Measurements from ENCODE around the gene KCND2. TPM values are rescaled to one million over a fixed set of nuclear protein-coding genes. Genes with fewer than 3 reads are reported as not detected.
"Not testable (repeated sequence)": the region's sequence is repeated elsewhere in the genome, so short reads cannot be mapped to it uniquely, and the experiment has no call there.

Gene KCND2
- total RNA-seq, 2 experiments from 2014 or later, result not detected

- no peak for DNase-seq
- Mint-ChIP-seq H3K4me3 (no peak overlapping the region), H3K36me3 (ENCODE audit: low read depth) (no peaks in the 10 kb centered on the region), H3K4me1 (no peaks in the 10 kb centered on the region), H3K9me3 (no peaks in the 10 kb centered on the region), H3K27ac (no peak overlapping the region), H3K27me3 (peaks cover 1% of the 10 kb centered on the region)
- ChIA-PET POLR2A (no interaction called here), CTCF (no interaction called here)
These were observed 497.2 kb downstream of the KCND2 start for GRCh38 chr7:120770206-120770605.

DNA sequence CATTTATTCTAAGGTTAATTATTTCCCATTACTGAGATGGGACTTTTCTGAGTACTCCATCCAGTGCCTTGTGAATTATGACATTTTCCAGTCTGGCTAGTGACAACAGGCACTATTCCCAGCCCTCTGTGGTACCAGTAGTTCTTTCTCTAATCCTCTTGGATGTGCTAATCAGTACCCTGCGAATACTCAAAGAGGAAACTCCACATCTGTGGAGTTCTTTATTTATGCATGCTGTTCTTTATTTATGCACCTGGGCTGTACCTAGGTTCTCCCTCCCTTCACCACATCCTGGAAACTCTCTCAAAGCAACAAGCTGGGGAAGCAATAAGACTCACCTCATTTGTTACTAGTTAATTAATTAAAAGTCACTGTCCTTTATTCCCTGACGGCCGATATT is 501.5 kb downstream of the KCND2 start:
- no peak for DNase-seq
- CTCF ChIA-PET, result no interaction called here
- POLR2A ChIA-PET, result no interaction called here
- H3K9me3 Mint-ChIP-seq, result no peaks in the 10 kb centered on the region
- H3K4me3 Mint-ChIP-seq, result no peak overlapping the region
- no peak overlapping the region for H3K27ac Mint-ChIP-seq
- peaks cover 1% of the 10 kb centered on the region for H3K27me3 Mint-ChIP-seq
- no peaks in the 10 kb centered on the region for H3K36me3 Mint-ChIP-seq (ENCODE audit: low read depth)
- no peaks in the 10 kb centered on the region for H3K4me1 Mint-ChIP-seq

- Mint-ChIP-seq H3K36me3 (ENCODE audit: low read depth) (no peaks in the 10 kb centered on the region), H3K27ac (no peak overlapping the region), H3K4me3 (no peak overlapping the region), H3K27me3 (peaks cover 1% of the 10 kb centered on the region), H3K9me3 (no peaks in the 10 kb centered on the region), H3K4me1 (no peaks in the 10 kb centered on the region)
- DNase-seq, result no peak
- CTCF ChIA-PET, result no interaction called here
- POLR2A ChIA-PET, result no interaction called here
These were observed 502.8 kb downstream of the KCND2 start for GRCh38 chr7:120775755-120776154.

DNA sequence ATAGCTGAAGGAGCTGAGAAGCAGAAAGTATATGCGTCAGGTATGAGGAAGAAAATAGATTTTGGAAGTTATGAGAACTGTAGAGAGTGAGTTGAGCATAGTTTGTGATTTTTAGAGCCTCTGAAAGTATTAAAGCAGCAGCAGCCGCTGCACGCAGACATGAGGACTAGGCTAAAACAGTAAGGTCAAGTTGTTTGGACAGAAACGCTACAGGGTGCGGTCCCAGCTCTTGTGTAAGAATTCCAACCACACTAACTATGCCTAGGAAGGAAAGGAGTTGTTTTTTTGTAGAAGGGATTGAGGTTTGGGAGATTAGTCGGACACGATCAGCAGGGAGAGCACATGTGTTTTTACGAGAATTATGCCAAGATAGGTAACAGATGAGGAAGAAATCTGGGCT is 506.1 kb downstream of the KCND2 start:
- H3K4me3 Mint-ChIP-seq; H3K36me3 Mint-ChIP-seq (ENCODE audit: low read depth); CTCF ChIA-PET; H3K27me3 Mint-ChIP-seq; POLR2A ChIA-PET; H3K27ac Mint-ChIP-seq; H3K9me3 Mint-ChIP-seq; H3K4me1 Mint-ChIP-seq; DNase-seq: not testable (repeated sequence)

- H3K27me3 Mint-ChIP-seq; DNase-seq; H3K36me3 Mint-ChIP-seq (ENCODE audit: low read depth); POLR2A ChIA-PET; H3K4me3 Mint-ChIP-seq; H3K4me1 Mint-ChIP-seq; H3K27ac Mint-ChIP-seq; H3K9me3 Mint-ChIP-seq; CTCF ChIA-PET: not testable (repeated sequence)
These were observed 507.5 kb downstream of the KCND2 start for GRCh38 chr7:120780451-120780850.

DNA sequence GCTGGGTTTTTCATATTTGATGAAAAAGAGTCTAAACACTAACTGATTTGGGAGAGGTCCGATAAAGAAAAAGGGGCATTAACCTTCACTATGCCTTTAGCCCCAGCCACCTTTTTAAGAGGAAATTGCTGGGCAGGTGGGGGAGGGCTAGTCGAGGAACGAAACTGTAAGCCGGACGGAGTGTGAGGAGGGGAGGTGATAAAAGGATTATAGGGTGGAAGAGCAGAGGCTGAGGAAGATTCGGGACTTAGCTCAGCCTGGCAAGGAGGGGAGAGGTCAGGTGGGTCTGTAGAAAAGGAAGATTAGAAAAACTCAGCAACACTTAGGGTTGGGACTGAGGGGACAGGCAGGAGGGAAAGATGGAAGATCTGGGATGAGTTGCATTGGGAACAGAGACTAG is 508.0 kb downstream of the KCND2 start:
- Mint-ChIP-seq H3K27ac (no peak overlapping the region), H3K27me3 (no peaks in the 10 kb centered on the region), H3K4me1 (no peaks in the 10 kb centered on the region), H3K9me3 (no peaks in the 10 kb centered on the region), H3K4me3 (no peak overlapping the region), H3K36me3 (ENCODE audit: low read depth) (no peaks in the 10 kb centered on the region)
- ChIA-PET POLR2A (no interaction called here), CTCF (no interaction called here)
- DNase-seq, result no peak

DNA sequence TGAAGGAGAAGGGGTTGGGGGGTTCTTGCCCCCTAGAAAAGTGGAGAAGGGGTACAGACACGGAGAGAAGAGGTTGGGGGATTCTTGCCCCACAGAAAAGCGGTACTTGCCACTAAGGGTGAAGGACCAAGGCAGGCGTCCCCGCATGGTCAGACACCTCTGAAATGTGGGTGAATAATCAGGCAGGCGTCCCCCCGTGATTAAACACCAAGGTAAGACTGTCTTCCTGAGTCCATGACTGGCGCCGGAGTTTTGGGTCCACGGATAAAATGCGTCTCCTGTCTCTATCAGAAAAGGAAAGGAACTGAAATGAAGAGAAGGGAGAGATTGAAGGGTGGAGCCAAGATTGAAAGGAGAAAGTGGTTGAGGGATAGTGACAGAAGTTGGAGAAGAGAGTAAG is 508.9 kb downstream of the KCND2 start:
- H3K27ac Mint-ChIP-seq; POLR2A ChIA-PET; H3K4me3 Mint-ChIP-seq; H3K36me3 Mint-ChIP-seq (ENCODE audit: low read depth); CTCF ChIA-PET; DNase-seq; H3K9me3 Mint-ChIP-seq; H3K4me1 Mint-ChIP-seq; H3K27me3 Mint-ChIP-seq: not testable (repeated sequence)

GRCh38 chr7:120783273-120783672 is 510.3 kb downstream of the KCND2 start:
- Mint-ChIP-seq H3K9me3 (no peaks in the 10 kb centered on the region), H3K36me3 (ENCODE audit: low read depth) (no peaks in the 10 kb centered on the region), H3K4me3 (no peak overlapping the region), H3K4me1 (no peaks in the 10 kb centered on the region), H3K27ac (no peak overlapping the region), H3K27me3 (no peaks in the 10 kb centered on the region)
- CTCF ChIA-PET, result interaction anchor here (1.2 kb wide), 1 partner anchor 9 kb away, joined by 7 read pairs; no protein-coding TSS in a partner anchor
- POLR2A ChIA-PET, result no interaction called here
- DNase-seq, result no peak

- no peaks in the 10 kb centered on the region for H3K9me3 Mint-ChIP-seq
- H3K27me3 Mint-ChIP-seq, result no peaks in the 10 kb centered on the region
- CTCF ChIA-PET, result interaction anchor here (1.2 kb wide), 1 partner anchor 8 kb away, joined by 7 read pairs; no protein-coding TSS in a partner anchor
These were observed 510.7 kb downstream of the KCND2 start for GRCh38 chr7:120783721-120784120.

DNA sequence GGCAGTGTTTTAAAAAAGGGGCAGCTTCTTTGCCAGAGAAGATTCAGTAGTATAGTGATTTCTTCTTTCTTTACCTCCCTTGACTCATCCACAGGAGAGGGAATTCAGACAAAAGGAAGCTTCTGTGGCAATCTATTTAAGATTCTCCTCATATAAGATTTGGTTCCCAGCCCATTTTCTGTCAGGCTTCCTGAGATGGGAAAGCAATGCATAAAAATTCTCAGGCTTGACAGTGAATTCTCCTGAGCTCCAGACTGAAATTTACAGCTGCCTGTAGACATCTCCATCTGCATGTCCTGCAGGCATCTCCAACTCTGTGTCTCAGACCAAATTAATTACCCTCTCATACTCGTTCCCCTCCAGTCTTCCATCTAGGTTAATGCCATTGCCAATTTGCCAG is 512.1 kb downstream of the KCND2 start:
- POLR2A ChIA-PET, result no interaction called here
- no peak overlapping the region for H3K27ac Mint-ChIP-seq
- no peak for DNase-seq

More at GRCh38 chr7:120783721-120784120, 510.7 kb downstream of the KCND2 start:
- no peaks in the 10 kb centered on the region for H3K4me1 Mint-ChIP-seq
- H3K27ac Mint-ChIP-seq, result no peak overlapping the region
- no peaks in the 10 kb centered on the region for H3K36me3 Mint-ChIP-seq (ENCODE audit: low read depth)
- no peak overlapping the region for H3K4me3 Mint-ChIP-seq
- no peak for DNase-seq
- POLR2A ChIA-PET, result no interaction called here

GRCh38 chr7:120792091-120792860 is 519.3 kb downstream of the KCND2 start:
- no peaks in the 10 kb centered on the region for H3K36me3 Mint-ChIP-seq (ENCODE audit: low read depth)
- POLR2A ChIA-PET, result no interaction called here

More for the DNA sequence above, 512.1 kb downstream of the KCND2 start:
- Mint-ChIP-seq H3K9me3 (no peaks in the 10 kb centered on the region), H3K4me3 (no peak overlapping the region), H3K27me3 (peaks cover under 1% of the 10 kb centered on the region), H3K36me3 (ENCODE audit: low read depth) (no peaks in the 10 kb centered on the region), H3K4me1 (no peaks in the 10 kb centered on the region)
- CTCF ChIA-PET, result no interaction called here

DNA sequence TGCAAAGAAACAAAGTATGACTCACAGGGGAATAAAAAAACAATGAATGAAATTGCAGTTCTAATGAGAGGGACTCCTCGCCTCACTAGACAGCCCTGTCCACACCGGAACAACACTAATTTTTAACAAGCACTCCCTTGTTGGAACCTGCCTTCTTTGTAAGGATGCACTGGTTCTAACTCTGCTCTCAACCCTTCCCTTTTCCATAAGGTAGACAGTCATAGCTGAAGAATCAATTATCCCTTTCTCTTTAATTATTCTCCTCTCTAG is 519.8 kb downstream of the KCND2 start:
- Mint-ChIP-seq H3K4me1 (no peaks in the 10 kb centered on the region), H3K9me3 (no peaks in the 10 kb centered on the region), H3K27ac (no peak overlapping the region), H3K4me3 (no peak overlapping the region), H3K36me3 (ENCODE audit: low read depth) (no peaks in the 10 kb centered on the region), H3K27me3 (peaks cover 5% of the 10 kb centered on the region)
- no peak for DNase-seq
- ChIA-PET CTCF (interaction anchor here (0.8 to 2.3 kb wide), 11 partner anchors 9 to 316 kb away, joined by 3 to 19 read pairs (median 6); partner anchors contain the start of genes ING3 and TSPAN12), POLR2A (no interaction called here)

More at GRCh38 chr7:120792091-120792860, 519.3 kb downstream of the KCND2 start:
- Mint-ChIP-seq H3K27ac (no peak overlapping the region), H3K27me3 (peaks cover 5% of the 10 kb centered on the region), H3K9me3 (no peaks in the 10 kb centered on the region), H3K4me3 (no peak overlapping the region), H3K4me1 (no peaks in the 10 kb centered on the region)
- DNase-seq, result peak; percentile 58
- CTCF ChIA-PET, result interaction anchor here (0.8 to 2.3 kb wide), 17 partner anchors 8 to 316 kb away, joined by 3 to 19 read pairs (median 4); partner anchors contain the start of genes ING3 and TSPAN12

DNA sequence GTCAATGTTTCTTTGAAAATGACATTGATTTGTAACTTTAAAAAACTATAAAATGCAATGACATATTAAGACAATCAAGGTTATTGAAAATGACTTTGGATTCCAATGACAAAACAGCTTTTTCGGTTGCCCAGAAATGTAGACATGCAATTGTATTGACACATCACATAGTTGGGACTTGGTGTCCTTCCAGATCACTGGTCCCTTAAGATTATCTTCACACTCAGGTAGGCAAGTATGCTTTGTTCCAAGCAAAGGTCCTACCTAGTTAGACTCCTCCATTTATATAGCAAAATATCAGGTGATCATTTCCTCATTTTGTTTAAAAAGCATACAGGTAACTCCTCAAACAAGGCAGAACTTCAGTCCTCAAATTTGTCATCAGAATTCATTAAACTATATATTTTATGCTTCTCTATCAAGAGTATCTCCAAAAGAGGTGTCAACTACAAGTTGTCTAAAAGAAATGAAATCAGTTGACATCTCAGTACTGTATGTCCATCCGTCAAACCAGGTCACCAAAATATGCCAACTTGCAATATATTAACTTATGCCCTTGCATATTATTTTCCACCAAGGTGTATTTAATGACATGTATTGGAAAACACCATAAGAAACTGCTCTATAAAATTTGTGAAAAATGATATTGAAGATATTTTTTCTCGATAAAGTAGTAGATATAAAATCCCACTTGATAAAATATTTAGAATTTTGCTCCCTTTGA is 520.4 kb downstream of the KCND2 start:
- Mint-ChIP-seq H3K4me3 (no peak overlapping the region), H3K27me3 (peaks cover 5% of the 10 kb centered on the region), H3K9me3 (no peaks in the 10 kb centered on the region), H3K36me3 (ENCODE audit: low read depth) (no peaks in the 10 kb centered on the region), H3K4me1 (no peaks in the 10 kb centered on the region), H3K27ac (no peak overlapping the region)
- no peak for DNase-seq
- CTCF ChIA-PET, result interaction anchor here (1.7 to 2.3 kb wide), 4 partner anchors 13 to 315 kb away, joined by 8 to 19 read pairs (median 12); partner anchors contain the start of gene ING3
- POLR2A ChIA-PET, result no interaction called here
